Suprapubic skin (tissue), 4 donors: ENCODE measurements around the gene PAX7.

Source experiments
- CTCF ChIP-seq, 2 donors: fragments of 200-600 bp in 1 of 2; fragments of 450-650 bp in 1 of 2; sonication (generic) in 1 of 2; IDR thresholded peaks; one replicate each; pipeline ENCODE4 v1.5.1; 2016 to 2019; ENCODE audit warnings: antibody characterized with exemption in 2 of 2, mild to moderate bottlenecking in 1 of 2, moderate library complexity in 1 of 2
- POLR2A ChIP-seq, 2 donors: fragments of 450-650 bp; IDR thresholded peaks; one replicate each; pipeline ENCODE4 v1.6.1; 2017; ENCODE audit warnings: antibody characterized with exemption in 2 of 2, mild to moderate bottlenecking in 2 of 2, moderate library complexity in 2 of 2
- POLR2AphosphoS5 ChIP-seq, 3 donors: sonication (generic); formaldehyde crosslinking; IDR thresholded peaks; one replicate each; pipeline ENCODE4 v1.6.1; 2017; ENCODE audit warnings: antibody characterized with exemption in 3 of 3

GRCh38 chr1:18603212-18603852, 27.3 kb upstream of the PAX7 start:
- TF ChIP-seq POLR2A (IDR thresholded peaks at IDR 0.05) = no peak
- no peak for TF ChIP-seq CTCF (IDR thresholded peaks at IDR 0.05)
- TF ChIP-seq POLR2AphosphoS5 (IDR thresholded peaks at IDR 0.05) = no peak
